GM23338 (cell line): Measurements from ENCODE around the gene SNHG17. TPM values are rescaled to one million over a fixed set of nuclear protein-coding genes. Genes with fewer than 3 reads are reported as not detected.

Experiments
- ATAC-seq: fragments of 200-7000 bp; cut with Tn5 transposase; 3 replicates; pipeline ENCODE4 v1.9.1; 2020
- DNase-seq: peaks from one replicate; pipeline ENCODE4 v3.0.0-alpha.2; 2015; ENCODE audit warnings: low spot score
- H2AFZ ChIP-seq: fragments of 200-600 bp; sonication (generic); 2 replicates; pipeline ENCODE4 v1.8.0; 2016; ENCODE audit warnings: antibody characterized with exemption, mild to moderate bottlenecking, moderate library complexity
- H3F3A ChIP-seq: fragments of 200-600 bp; sonication (generic); replicated peaks from 2 replicates; pipeline ENCODE4 v1.8.0; 2017; ENCODE audit warnings: antibody characterized with exemption, mixed run types, low read depth
- H3K27ac ChIP-seq: fragments of 200-600 bp; sonication (generic); 2 replicates; pipeline ENCODE4 v1.6.1; 2016; ENCODE audit warnings: low read depth
- H3K27me3 ChIP-seq: fragments of 200-600 bp; sonication (generic); 2 replicates; pipeline ENCODE4 v1.8.0; 2016; ENCODE audit warnings: mild to moderate bottlenecking, mixed run types, moderate library complexity; ENCODE audit not compliant: insufficient read depth
- H3K36me3 ChIP-seq: fragments of 200-600 bp; sonication (generic); 2 replicates; pipeline ENCODE4 v1.8.0; 2016; ENCODE audit warnings: mild to moderate bottlenecking; ENCODE audit not compliant: insufficient read depth
- H3K4me1 ChIP-seq: fragments of 200-600 bp; sonication (generic); 2 replicates; pipeline ENCODE4 v1.8.0; 2016; ENCODE audit warnings: mild to moderate bottlenecking, moderate library complexity; ENCODE audit not compliant: insufficient read depth
- H3K4me2 ChIP-seq: fragments of 200-600 bp; sonication (generic); 2 replicates; pipeline ENCODE4 v1.7.1; 2017; ENCODE audit warnings: mixed run types
- H3K4me3 ChIP-seq: fragments of 200-600 bp; sonication (generic); 2 replicates; pipeline ENCODE4 v1.6.1; 2016; ENCODE audit warnings: mixed run types
- H3K79me2 ChIP-seq: fragments of 200-600 bp; sonication (generic); replicated peaks from 2 replicates; pipeline ENCODE4 v1.8.0; 2017; ENCODE audit warnings: mild to moderate bottlenecking; ENCODE audit not compliant: insufficient read depth
- H3K9me2 ChIP-seq: fragments of 200-600 bp; sonication (generic); 2 replicates; pipeline ENCODE4 v1.8.0; 2017; ENCODE audit not compliant: insufficient read depth
- H4K20me1 ChIP-seq: fragments of 200-600 bp; sonication (generic); replicated peaks from 2 replicates; pipeline ENCODE4 v1.8.0; 2017; ENCODE audit warnings: mild to moderate bottlenecking; ENCODE audit not compliant: insufficient read depth
- H3K27ac Mint-ChIP-seq: 2 replicates; pipeline ENCODE4 v1.8.0; 2020; ENCODE audit warnings: inconsistent platforms, mild to moderate bottlenecking, moderate library complexity, mixed read lengths
- H3K27me3 Mint-ChIP-seq: 3 replicates; pipeline ENCODE4 v1.8.0; 2022; ENCODE audit warnings: low read depth, mild to moderate bottlenecking, moderate library complexity, mixed read lengths, inconsistent platforms; ENCODE audit not compliant: insufficient read depth, poor library complexity
- H3K36me3 Mint-ChIP-seq: 3 replicates; pipeline ENCODE4 v1.8.0; 2021; ENCODE audit warnings: low read depth, mild to moderate bottlenecking, inconsistent platforms, moderate library complexity, mixed read lengths
- H3K4me1 Mint-ChIP-seq: 3 replicates; pipeline ENCODE4 v1.8.0; 2020; ENCODE audit warnings: mild to moderate bottlenecking, inconsistent platforms, mixed read lengths
- H3K4me3 Mint-ChIP-seq: 3 replicates; pipeline ENCODE4 v1.8.0; 2021; ENCODE audit warnings: moderate library complexity, mild to moderate bottlenecking, inconsistent platforms, mixed read lengths
- H3K9me3 Mint-ChIP-seq: 3 replicates; pipeline ENCODE4 v1.8.0; 2020; ENCODE audit warnings: moderate library complexity, mild to moderate bottlenecking, inconsistent platforms, mixed read lengths
- EZH2 ChIP-seq: fragments of 200-600 bp; sonication (generic); IDR thresholded peaks from one replicate; pipeline ENCODE4 v1.8.0; 2017; ENCODE audit warnings: antibody characterized with exemption, mild to moderate bottlenecking, low read depth; ENCODE audit not compliant: unreplicated experiment
- EZH2phosphoT487 ChIP-seq: fragments of 200-600 bp; sonication (generic); IDR thresholded peaks from one replicate; pipeline ENCODE4 v1.8.1; 2018; ENCODE audit warnings: antibody characterized with exemption; ENCODE audit not compliant: unreplicated experiment
- JUNB ChIP-seq: IDR thresholded peaks from one replicate; pipeline ENCODE4 v1.6.1; 2016; ENCODE audit warnings: antibody characterized with exemption; ENCODE audit not compliant: unreplicated experiment
- NANOG ChIP-seq: IDR thresholded peaks from 2 replicates; pipeline ENCODE4 v1.6.1; 2016; ENCODE audit warnings: antibody characterized with exemption, borderline replicate concordance
- ZNF114 ChIP-seq: fragments of 250-450 bp; sonication (Bioruptor Pico); IDR thresholded peaks from 2 replicates; pipeline ENCODE4 v1.5.0; 2020; ENCODE audit warnings: mild to moderate bottlenecking, moderate library complexity
- ZNF331 ChIP-seq: fragments of 250-450 bp; sonication (Bioruptor Pico); IDR thresholded peaks from 2 replicates; pipeline ENCODE4 v1.5.0; 2020; ENCODE audit warnings: low read depth, mild to moderate bottlenecking, moderate library complexity
- ZNF462 ChIP-seq: fragments of 250-450 bp; sonication (Bioruptor Pico); IDR thresholded peaks from 2 replicates; pipeline ENCODE4 v1.5.0; 2020; ENCODE audit warnings: mild to moderate bottlenecking, moderate library complexity
- polyA plus RNA-seq: library from polyadenylated mRNA; unstranded; fragments of >200 nt; fragmentation: Nextera tagmentation; extraction: Ambion mirVana; gene quantifications from 2 replicates; pipeline ENCODE4 v1.2.1, GENCODE V29; 2016
- total RNA-seq: library from RNA; depleted of rRNA; stranded (reverse); fragments of >200 nt; shearing (Covaris generic); gene quantifications from 2 replicates; pipeline ENCODE4 v1.2.3, GENCODE V29; 2014

SNHG17 gene
- total and polyA plus RNA-seq, 2 experiments from 2014 or later, result 25.4 to 76.1 TPM

- H3K79me2 ChIP-seq, result no peaks in the 10 kb centered on the region
- DNase-seq, result no peak
- H3K4me1 ChIP-seq, result no peaks in the 10 kb centered on the region
- no peaks in the 10 kb centered on the region for H3K9me2 ChIP-seq
- Mint-ChIP-seq H3K4me3 (no peak overlapping the region), H3K27me3 (no peaks in the 10 kb centered on the region), H3K4me1 (no peaks in the 10 kb centered on the region), H3K36me3 (peaks cover 3% of the 10 kb centered on the region; the same call in 2 of the 3 replicates), H3K9me3 (peaks cover 13% of the 10 kb centered on the region), H3K27ac (no peak overlapping the region)
- H2AFZ ChIP-seq, result no peak overlapping the region
- no peak overlapping the region for H3K4me2 ChIP-seq
- H3K4me3 ChIP-seq, result no peak overlapping the region
- H3F3A ChIP-seq, result no peaks in the 10 kb centered on the region
- no peaks in the 10 kb centered on the region for H3K36me3 ChIP-seq
- H4K20me1 ChIP-seq, result no peaks in the 10 kb centered on the region
- H3K27me3 ChIP-seq, result no peaks in the 10 kb centered on the region
- no peak for ATAC-seq
- H3K27ac ChIP-seq, result no peak overlapping the region
- TF ChIP-seq ZNF462 (no peak), ZNF331 (no peak), JUNB (no peak), ZNF114 (no peak), NANOG (no peak), EZH2phosphoT487 (no peak), EZH2 (no peak)
Observed at GRCh38 chr20:38458314-38458713, 23.2 kb upstream of the SNHG17 start.
